GM06990 (cell line): ENCODE measurements around the gene OCA2.

Experiments
- DNase-seq: peaks from one replicate; pipeline ENCODE4 v3.0.0-alpha.2; 2011; ENCODE audit not compliant: insufficient read length; ENCODE audit errors: extremely low read depth
- H3K27me3 ChIP-seq: replicated peaks from 2 replicates; pipeline ENCODE4 v1.6.0; 2011; ENCODE audit warnings: low read length; ENCODE audit not compliant: control insufficient read depth, insufficient read depth
- H3K36me3 ChIP-seq: 2 replicates; pipeline ENCODE4 v1.5.1; 2011; ENCODE audit warnings: low read length; ENCODE audit not compliant: control insufficient read depth, insufficient read depth
- H3K4me3 ChIP-seq: replicated peaks from 2 replicates; pipeline ENCODE4 v1.5.1; 2011; ENCODE audit warnings: low read depth, mild to moderate bottlenecking, control low read depth, low read length
- TF ChIP-seq, protein P1 (sequence below): IDR thresholded peaks from 2 replicates; pipeline ENCODE4 v1.5.1; 2011; ENCODE audit warnings: low read length, control low read depth, mild to moderate bottlenecking, inconsistent platforms; ENCODE audit not compliant: insufficient read depth, poor library complexity, severe bottlenecking

OCA2 gene

GRCh38 chr15:27889258-27889657 is 209.9 kb downstream of the OCA2 start:
- Histone ChIP-seq H3K4me3 (no peak overlapping the region), H3K27me3 (no peaks in the 10 kb centered on the region), H3K36me3 (no peaks in the 10 kb centered on the region)
- TF ChIP-seq, protein P1, sequence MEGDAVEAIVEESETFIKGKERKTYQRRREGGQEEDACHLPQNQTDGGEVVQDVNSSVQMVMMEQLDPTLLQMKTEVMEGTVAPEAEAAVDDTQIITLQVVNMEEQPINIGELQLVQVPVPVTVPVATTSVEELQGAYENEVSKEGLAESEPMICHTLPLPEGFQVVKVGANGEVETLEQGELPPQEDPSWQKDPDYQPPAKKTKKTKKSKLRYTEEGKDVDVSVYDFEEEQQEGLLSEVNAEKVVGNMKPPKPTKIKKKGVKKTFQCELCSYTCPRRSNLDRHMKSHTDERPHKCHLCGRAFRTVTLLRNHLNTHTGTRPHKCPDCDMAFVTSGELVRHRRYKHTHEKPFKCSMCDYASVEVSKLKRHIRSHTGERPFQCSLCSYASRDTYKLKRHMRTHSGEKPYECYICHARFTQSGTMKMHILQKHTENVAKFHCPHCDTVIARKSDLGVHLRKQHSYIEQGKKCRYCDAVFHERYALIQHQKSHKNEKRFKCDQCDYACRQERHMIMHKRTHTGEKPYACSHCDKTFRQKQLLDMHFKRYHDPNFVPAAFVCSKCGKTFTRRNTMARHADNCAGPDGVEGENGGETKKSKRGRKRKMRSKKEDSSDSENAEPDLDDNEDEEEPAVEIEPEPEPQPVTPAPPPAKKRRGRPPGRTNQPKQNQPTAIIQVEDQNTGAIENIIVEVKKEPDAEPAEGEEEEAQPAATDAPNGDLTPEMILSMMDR, result no peak
- no peak for DNase-seq

DNA sequence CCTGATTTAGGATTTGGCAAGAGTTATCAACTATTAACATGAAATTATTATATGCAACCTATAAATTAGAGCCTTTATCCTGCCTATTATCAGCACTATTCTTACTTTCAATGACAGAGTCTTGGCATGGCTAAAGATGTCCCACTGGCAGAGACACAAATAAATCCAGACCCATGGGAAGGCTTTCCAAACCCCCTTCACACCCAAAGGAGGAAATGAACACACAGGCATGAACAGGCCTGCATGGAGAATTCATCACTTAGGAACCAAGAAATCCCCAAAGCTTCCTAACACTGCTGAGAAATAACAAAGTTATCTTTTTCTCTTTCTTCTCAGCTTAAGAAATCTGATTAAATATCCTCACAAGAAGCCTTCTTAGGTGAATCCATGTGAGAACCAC is 213.9 kb downstream of the OCA2 start:
- H3K4me3 ChIP-seq, result no peak overlapping the region
- no peaks in the 10 kb centered on the region for H3K36me3 ChIP-seq
- DNase-seq, result no peak

DNA sequence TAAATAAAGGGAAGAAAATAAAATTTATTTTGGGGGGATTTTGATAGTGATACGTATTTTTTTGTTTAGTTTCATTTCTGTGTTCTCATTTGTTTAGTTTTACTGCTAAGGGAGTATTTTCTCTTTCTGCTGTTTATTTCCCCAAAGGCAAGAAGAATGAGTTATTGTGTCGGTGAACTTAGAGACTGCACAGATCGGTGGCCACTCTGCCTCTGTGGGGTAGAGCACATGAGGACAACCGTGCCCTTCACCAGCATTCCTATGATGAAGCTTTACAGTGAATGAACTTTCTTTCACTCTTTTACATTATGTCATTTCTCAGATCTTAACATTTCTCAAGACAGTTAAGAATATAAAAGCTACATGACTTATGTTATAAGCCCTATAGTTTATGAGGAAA is 214.4 kb downstream of the OCA2 start:
- TF ChIP-seq, protein P1, result no peak
- Histone ChIP-seq H3K27me3 (no peaks in the 10 kb centered on the region), H3K36me3 (no peaks in the 10 kb centered on the region), H3K4me3 (no peak overlapping the region)
- DNase-seq, result no peak

More for the DNA sequence above, 213.9 kb downstream of the OCA2 start:
- H3K27me3 ChIP-seq, result no peaks in the 10 kb centered on the region
- TF ChIP-seq, protein P1, result no peak

GRCh38 chr15:27878841-27879240 is 220.3 kb downstream of the OCA2 start:
- Histone ChIP-seq H3K36me3 (no peaks in the 10 kb centered on the region), H3K27me3 (no peaks in the 10 kb centered on the region), H3K4me3 (no peak overlapping the region)
- no peak for DNase-seq
- TF ChIP-seq, protein P1, result no peak

- no peak for DNase-seq
- Histone ChIP-seq H3K4me3 (no peak overlapping the region), H3K27me3 (no peaks in the 10 kb centered on the region), H3K36me3 (no peaks in the 10 kb centered on the region)
- TF ChIP-seq, protein P1, result no peak
Observed at GRCh38 chr15:27873828-27874227, 225.3 kb downstream of the OCA2 start.

GRCh38 chr15:27873039-27873438 is 226.1 kb downstream of the OCA2 start:
- TF ChIP-seq, protein P1, result no peak
- DNase-seq, result no peak
- H3K27me3 ChIP-seq, result no peaks in the 10 kb centered on the region
- H3K4me3 ChIP-seq, result no peak overlapping the region
- H3K36me3 ChIP-seq, result no peaks in the 10 kb centered on the region
